Aorta (tissue), 4 donors: Measurements from ENCODE around the gene IGFBPL1. TPM values are rescaled to one million over a fixed set of nuclear protein-coding genes. Genes with fewer than 3 reads are reported as not detected.

ENCODE experiments used
- polyA plus RNA-seq, 2 donors: library from polyadenylated mRNA; stranded (reverse); fragments of 200-250 nt; gene quantifications; one replicate each; pipeline ENCODE4 v1.2.3, GENCODE V29; 2013
- total RNA-seq, 2 donors: library from RNA; stranded (reverse); fragmentation: NEBNext Ultra II Directional; extraction: Animal tissue kit (Norgen Biotek cat#: 25700); gene quantifications; one replicate each; pipeline ENCODE4 v1.2.1, GENCODE V29; 2021
- donor health status: healthy with polysubstance abuse.
- donor health status: Bipolar disorder and iron deficiency.
- donor health status: DM: no; HTN: no; CAD: no.
- donor health status: DM: yes; HTN: yes; CAD: no.

Gene IGFBPL1
- total and polyA plus RNA-seq, 4 donors = 0.72 to 27.8 (median 3.9) TPM

Other genes starting within 250 kb of the IGFBPL1 start
- 100 to 1,000 TPM; 141 to 336 TPM for gene ALDH1B1, start 31.8 kb downstream of the IGFBPL1 start, total RNA-seq
- gene ALDH1B1, start 31.8 kb downstream of the IGFBPL1 start, polyA plus RNA-seq = 10 to 100 TPM; 38.1 to 76.5 TPM
- gene ANKRD18A, start 196.1 kb upstream of the IGFBPL1 start, total RNA-seq = under 1 TPM; 0.06 to 0.18 TPM
- not detected for gene ANKRD18A, start 196.1 kb upstream of the IGFBPL1 start, polyA plus RNA-seq